SK-N-SH treated with all-trans-retinoic acid at 6 μM for 48 hours (cell line): ENCODE data around the gene RTF1.

ENCODE experiments used
- ATAC-seq: fragments of 200-7000 bp; cut with Tn5 transposase; 3 replicates; pipeline ENCODE4 v1.9.1; 2020; ENCODE audit warnings: mild to moderate bottlenecking, moderate library complexity
- BACH2 ChIP-seq: fragments of 250-450 bp; sonication (Bioruptor Pico); IDR thresholded peaks from 2 replicates; pipeline ENCODE4 v1.9.0; 2021; ENCODE audit warnings: mild to moderate bottlenecking, borderline replicate concordance
- CREB5 ChIP-seq: fragments of 250-450 bp; sonication (Bioruptor Pico); IDR thresholded peaks from 2 replicates; pipeline ENCODE4 v1.5.1; 2020; ENCODE audit warnings: low read depth, mild to moderate bottlenecking, moderate library complexity
- CSDC2 ChIP-seq: fragments of 250-450 bp; sonication (Bioruptor Pico); IDR thresholded peaks from 2 replicates; pipeline ENCODE4 v1.5.0; 2020; ENCODE audit warnings: mild to moderate bottlenecking, moderate library complexity
- CSRNP3 ChIP-seq: fragments of 250-450 bp; sonication (Bioruptor Pico); IDR thresholded peaks from 2 replicates; pipeline ENCODE4 v1.5.1; 2021; ENCODE audit warnings: mild to moderate bottlenecking, moderate library complexity
- ESRRG ChIP-seq: fragments of 250-450 bp; sonication (Bioruptor Pico); IDR thresholded peaks from 2 replicates; pipeline ENCODE4 v1.6.1; 2021; ENCODE audit warnings: mild to moderate bottlenecking
- GLIS3 ChIP-seq: fragments of 250-450 bp; sonication (Bioruptor Pico); IDR thresholded peaks from 2 replicates; pipeline ENCODE4 v1.5.0; 2020; ENCODE audit warnings: mild to moderate bottlenecking, moderate library complexity
- ISL1 ChIP-seq: fragments of 250-450 bp; sonication (Bioruptor Pico); IDR thresholded peaks from 2 replicates; pipeline ENCODE4 v2.1.2; 2022; ENCODE audit warnings: mild to moderate bottlenecking, moderate library complexity
- OSR1 ChIP-seq: fragments of 250-450 bp; sonication (Bioruptor Pico); IDR thresholded peaks from 2 replicates; pipeline ENCODE4 v1.8.0; 2022; ENCODE audit warnings: moderate library complexity, mild to moderate bottlenecking, inconsistent platforms
- PPARA ChIP-seq: fragments of 250-450 bp; sonication (Bioruptor Pico); IDR thresholded peaks from 2 replicates; pipeline ENCODE4 v1.5.0; 2020; ENCODE audit warnings: mild to moderate bottlenecking, borderline replicate concordance
- RARB ChIP-seq: fragments of 250-450 bp; sonication (Bioruptor Pico); IDR thresholded peaks from 2 replicates; pipeline ENCODE4 v1.8.0; 2021; ENCODE audit warnings: mild to moderate bottlenecking, moderate library complexity
- SNAI2 ChIP-seq: fragments of 250-450 bp; sonication (Bioruptor Pico); IDR thresholded peaks from 2 replicates; pipeline ENCODE4 v1.5.0; 2020; ENCODE audit warnings: mild to moderate bottlenecking, moderate library complexity
- TCF4 ChIP-seq: fragments of 250-450 bp; sonication (Bioruptor Pico); IDR thresholded peaks from 2 replicates; pipeline ENCODE4 v1.8.0; 2021; ENCODE audit warnings: mild to moderate bottlenecking, moderate library complexity, borderline replicate concordance
- TSHZ2 ChIP-seq: fragments of 250-450 bp; sonication (Bioruptor Pico); IDR thresholded peaks from 2 replicates; pipeline ENCODE4 v1.5.0; 2020; ENCODE audit warnings: mild to moderate bottlenecking, moderate library complexity
- ZC3H10 ChIP-seq: fragments of 250-450 bp; sonication (Bioruptor Pico); IDR thresholded peaks from 2 replicates; pipeline ENCODE4 v1.5.1; 2021; ENCODE audit warnings: mild to moderate bottlenecking, moderate library complexity
- ZFP3 ChIP-seq: fragments of 250-450 bp; sonication (Bioruptor Pico); IDR thresholded peaks from 2 replicates; pipeline ENCODE4 v1.5.0; 2020; ENCODE audit warnings: mild to moderate bottlenecking, moderate library complexity
- ZFP30 ChIP-seq: fragments of 450-650 bp; formaldehyde crosslinking; IDR thresholded peaks from 2 replicates; pipeline ENCODE4 v1.5.0; 2022; ENCODE audit warnings: mild to moderate bottlenecking, moderate library complexity
- ZNF8 ChIP-seq: fragments of 450-650 bp; formaldehyde crosslinking; IDR thresholded peaks from 2 replicates; pipeline ENCODE4 v1.5.0; 2020; ENCODE audit warnings: mild to moderate bottlenecking, moderate library complexity
- TF ChIP-seq, protein P1 (sequence below): fragments of 250-450 bp; sonication (Bioruptor Pico); IDR thresholded peaks from 2 replicates; pipeline ENCODE4 v1.8.0; 2020; ENCODE audit warnings: mild to moderate bottlenecking, moderate library complexity, borderline replicate concordance

Gene RTF1

DNA sequence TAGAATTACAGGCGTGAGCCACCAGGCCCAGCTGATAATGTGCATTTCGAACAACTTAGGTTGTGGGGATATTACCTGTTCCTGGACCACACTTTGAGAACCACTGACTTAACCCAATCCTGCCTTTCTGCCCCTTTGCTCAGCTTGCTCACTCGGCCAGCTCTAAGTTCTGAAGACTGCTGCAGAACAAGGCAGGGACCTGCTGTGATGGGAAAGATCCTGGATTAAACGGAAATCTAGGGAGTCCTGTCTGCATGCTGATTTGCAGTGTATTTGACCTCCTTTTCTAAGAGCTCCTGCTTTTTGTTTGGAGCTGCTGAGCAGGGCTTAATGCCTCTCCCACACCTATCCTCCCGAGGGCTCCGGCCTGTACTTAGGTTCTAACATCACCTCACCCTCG lies 93.8 kb downstream of the RTF1 start:
- TF ChIP-seq ZFP3 (no peak), TCF4 (CRISPR knock-in tag) (no peak), ZFP30 (no peak), OSR1 (CRISPR knock-in tag) (no peak), CREB5 (CRISPR knock-in tag) (no peak), ZC3H10 (no peak), ESRRG (no peak), ISL1 (no peak), ZNF8 (CRISPR knock-in tag) (no peak), RARB (CRISPR knock-in tag) (no peak), SNAI2 (CRISPR knock-in tag) (no peak), CSRNP3 (CRISPR knock-in tag) (no peak), BACH2 (CRISPR knock-in tag) (no peak)
- TF ChIP-seq, protein P1, sequence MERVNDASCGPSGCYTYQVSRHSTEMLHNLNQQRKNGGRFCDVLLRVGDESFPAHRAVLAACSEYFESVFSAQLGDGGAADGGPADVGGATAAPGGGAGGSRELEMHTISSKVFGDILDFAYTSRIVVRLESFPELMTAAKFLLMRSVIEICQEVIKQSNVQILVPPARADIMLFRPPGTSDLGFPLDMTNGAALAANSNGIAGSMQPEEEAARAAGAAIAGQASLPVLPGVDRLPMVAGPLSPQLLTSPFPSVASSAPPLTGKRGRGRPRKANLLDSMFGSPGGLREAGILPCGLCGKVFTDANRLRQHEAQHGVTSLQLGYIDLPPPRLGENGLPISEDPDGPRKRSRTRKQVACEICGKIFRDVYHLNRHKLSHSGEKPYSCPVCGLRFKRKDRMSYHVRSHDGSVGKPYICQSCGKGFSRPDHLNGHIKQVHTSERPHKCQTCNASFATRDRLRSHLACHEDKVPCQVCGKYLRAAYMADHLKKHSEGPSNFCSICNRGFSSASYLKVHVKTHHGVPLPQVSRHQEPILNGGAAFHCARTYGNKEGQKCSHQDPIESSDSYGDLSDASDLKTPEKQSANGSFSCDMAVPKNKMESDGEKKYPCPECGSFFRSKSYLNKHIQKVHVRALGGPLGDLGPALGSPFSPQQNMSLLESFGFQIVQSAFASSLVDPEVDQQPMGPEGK (CRISPR knock-in tag) = no peak

DNA sequence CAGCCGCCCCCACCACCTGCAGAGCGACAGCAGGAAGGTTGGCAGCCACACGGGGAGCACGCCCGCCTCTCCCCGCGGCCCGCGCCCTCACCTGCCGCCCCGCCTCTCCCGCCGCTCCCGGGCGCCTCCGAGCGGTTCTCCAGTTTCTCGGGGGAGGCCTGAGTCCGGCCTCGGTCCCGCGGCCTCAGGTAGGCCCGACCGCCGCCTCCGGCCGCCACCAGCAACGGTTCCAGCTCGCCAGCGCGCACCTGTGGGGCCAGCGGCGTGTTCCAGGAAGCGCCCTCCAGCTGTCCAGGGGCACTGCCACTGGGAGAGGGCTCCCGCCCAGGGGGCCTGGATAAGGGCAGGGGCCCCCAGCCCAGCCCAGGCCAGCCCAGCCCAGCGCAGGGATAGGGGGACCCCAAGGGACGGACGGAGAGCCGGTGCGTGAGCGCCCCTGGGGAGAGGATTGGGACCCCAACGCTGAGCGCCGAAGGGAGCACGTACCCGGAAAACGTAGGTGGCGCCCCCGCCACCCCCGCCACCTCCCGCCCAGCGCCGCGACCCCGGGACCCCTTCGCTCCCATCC lies 94.5 kb downstream of the RTF1 start:
- ATAC-seq = no peak
- TF ChIP-seq, protein P1 (CRISPR knock-in tag) = no peak
- TF ChIP-seq ZFP3 (no peak), RARB (CRISPR knock-in tag) (no peak), ZC3H10 (no peak), GLIS3 (CRISPR knock-in tag) (no peak), SNAI2 (CRISPR knock-in tag) (no peak), PPARA (no peak), TSHZ2 (CRISPR knock-in tag) (no peak), CSDC2 (no peak), CSRNP3 (CRISPR knock-in tag) (no peak)

More for the DNA sequence above, 93.8 kb downstream of the RTF1 start:
- no peak for ATAC-seq

DNA sequence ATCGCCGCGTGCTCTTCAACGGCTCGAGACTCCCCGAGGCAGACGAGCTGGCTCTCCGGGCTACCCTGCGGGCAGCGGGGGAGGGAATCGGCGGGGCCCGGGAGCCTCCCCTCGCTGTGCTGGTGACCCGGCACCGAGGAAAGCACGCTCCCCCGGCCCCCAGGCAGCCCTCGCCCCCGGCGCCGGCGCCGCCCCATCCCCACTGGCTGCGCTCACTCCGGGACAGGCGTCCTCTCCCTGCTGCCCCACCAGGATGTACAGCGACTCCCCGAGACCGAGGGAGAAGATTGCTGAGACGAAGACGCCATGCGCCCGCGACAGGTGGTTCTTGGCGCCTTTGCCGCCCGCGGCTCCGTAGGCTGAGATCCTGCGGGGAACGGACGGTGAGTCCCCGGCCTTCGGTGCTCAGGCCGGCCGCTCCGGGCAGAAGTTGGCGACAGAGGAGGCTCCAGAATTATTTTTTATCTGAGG lies 95.0 kb downstream of the RTF1 start:
- TF ChIP-seq TSHZ2 (CRISPR knock-in tag) = no peak
- TF ChIP-seq BACH2 (CRISPR knock-in tag) = no peak
- TF ChIP-seq RARB (CRISPR knock-in tag) = no peak

More for the DNA sequence above, 95.0 kb downstream of the RTF1 start:
- no peak for ATAC-seq
